Skeletal muscle tissue (tissue), 4 donors: ENCODE measurements around the gene ESX1. TPM values are rescaled to one million over a fixed set of nuclear protein-coding genes. Genes with fewer than 3 reads are reported as not detected.

ENCODE experiments used
- H3K27ac ChIP-seq: one replicate; pipeline ENCODE4 v1.7.0; 2013; ENCODE audit warnings: mild to moderate bottlenecking, low read depth, low read length, inconsistent platforms
- H3K27me3 ChIP-seq, 3 donors: one replicate each; pipeline ENCODE4 v1.7.0; 2013; ENCODE audit warnings: low read length in 3 of 3; ENCODE audit not compliant: control insufficient read depth in 3 of 3, insufficient read depth in 3 of 3
- H3K36me3 ChIP-seq, 3 donors: one replicate each; pipeline ENCODE4 v1.7.0; 2013; ENCODE audit warnings: low read length in 3 of 3; ENCODE audit not compliant: control insufficient read depth in 3 of 3, insufficient read depth in 3 of 3
- H3K4me1 ChIP-seq, 3 donors: one replicate each; pipeline ENCODE4 v1.7.0; 2013; ENCODE audit warnings: low read length in 3 of 3, mild to moderate bottlenecking in 3 of 3; ENCODE audit not compliant: control insufficient read depth in 3 of 3, insufficient read depth in 3 of 3
- H3K4me3 ChIP-seq, 3 donors: one replicate each; pipeline ENCODE4 v1.7.0; 2013; ENCODE audit warnings: low read length in 3 of 3
- H3K9ac ChIP-seq, 3 donors: one replicate each; pipeline ENCODE4 v1.7.0; 2013; ENCODE audit warnings: low read length in 3 of 3, mild to moderate bottlenecking in 3 of 3, moderate library complexity in 2 of 3, low read depth in 1 of 3
- H3K9me3 ChIP-seq, 3 donors: one replicate each; pipeline ENCODE4 v1.7.0; 2013; ENCODE audit warnings: low read length in 3 of 3; ENCODE audit not compliant: control insufficient read depth in 3 of 3
- total RNA-seq: library from RNA; depleted of rRNA; stranded (reverse); fragments of >200 nt; gene quantifications from one replicate; pipeline ENCODE4 v1.2.3, GENCODE V29; 2014
- donor health status: Osteomylitis.

Gene ESX1
- not detected for total RNA-seq

DNA sequence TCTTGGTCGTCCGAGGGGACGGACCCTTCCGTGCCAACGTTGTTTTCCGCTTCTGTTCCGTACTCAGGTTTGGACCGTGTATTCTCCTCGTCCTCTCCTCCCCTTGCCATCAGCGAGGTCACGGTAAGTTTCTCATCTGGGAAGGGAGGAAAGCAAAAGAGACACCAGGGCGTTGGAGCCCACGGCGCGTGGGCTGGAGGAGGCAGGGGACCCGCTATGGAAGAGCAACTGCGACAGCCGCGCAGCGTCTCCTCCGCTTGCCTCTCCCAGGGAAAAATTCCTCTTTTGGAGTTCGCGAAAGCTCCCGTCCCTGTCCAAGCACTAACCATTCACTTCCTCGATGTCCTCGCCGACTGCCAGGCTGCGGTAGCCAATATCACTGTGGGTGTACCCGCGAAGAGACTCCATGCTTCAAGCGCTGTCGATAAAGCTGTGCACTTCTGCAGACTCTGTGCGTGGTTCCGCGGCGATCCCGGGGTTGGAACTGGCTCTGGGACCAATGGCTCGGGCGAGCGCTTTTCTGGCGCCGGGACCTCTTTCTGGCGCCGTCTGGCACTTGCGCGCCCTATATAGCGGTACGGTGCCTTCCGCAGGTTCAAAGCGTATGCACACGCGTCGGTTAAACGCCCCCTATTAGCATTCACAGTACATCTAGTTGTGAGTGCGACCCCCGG, at the start of gene ESX1:
ESX1 (minus strand) TSS at position 492 of the 674 bp plus-strand sequence; CDS start at position 408, 84 bp downstream.
- Histone ChIP-seq H3K36me3 (no peaks in the 10 kb centered on the region), H3K27me3 (peaks cover 9 to 45% (median 20%) of the 10 kb centered on the region in 3 donors), H3K4me3 (peak within 1 kb of the TSS in 2 of 3 donors; percentile 17 to 22), H3K27ac (no peak within 1 kb of the TSS), H3K9me3 (no peaks in the 10 kb centered on the region), H3K4me1 (peaks cover 2 to 7% (median 3%) of the 10 kb centered on the region in 3 donors), H3K9ac (no peak within 1 kb of the TSS)

DNA sequence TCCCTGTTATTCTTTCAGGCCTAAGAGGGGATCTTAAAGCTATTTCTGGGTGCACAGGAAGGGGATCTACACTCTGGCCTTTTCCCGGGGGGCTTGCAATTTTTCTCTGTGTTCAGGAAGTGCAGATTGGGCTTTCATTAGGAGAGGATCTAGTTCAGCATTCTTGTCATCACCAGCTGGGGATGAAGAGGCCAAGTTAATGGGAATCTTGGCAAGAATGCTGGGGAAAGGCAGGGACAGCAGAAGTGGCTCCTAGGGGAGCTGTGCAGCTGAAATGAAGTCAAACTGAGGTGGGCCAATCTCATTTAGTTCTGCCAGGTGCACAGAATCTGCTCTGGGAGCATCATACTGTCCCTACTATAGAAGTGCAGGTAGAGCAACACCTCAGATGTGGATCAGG, 40.9 kb upstream of the ESX1 start:
- H3K4me3 ChIP-seq, result no peak overlapping the region
- peaks cover 0 to 2% (median 0%) of the 10 kb centered on the region in 3 donors for H3K27me3 ChIP-seq
- no peak overlapping the region for H3K9ac ChIP-seq
- no peaks in the 10 kb centered on the region for H3K4me1 ChIP-seq
- no peaks in the 10 kb centered on the region for H3K9me3 ChIP-seq
- H3K27ac ChIP-seq, result no peak overlapping the region
- H3K36me3 ChIP-seq, result no peaks in the 10 kb centered on the region

DNA sequence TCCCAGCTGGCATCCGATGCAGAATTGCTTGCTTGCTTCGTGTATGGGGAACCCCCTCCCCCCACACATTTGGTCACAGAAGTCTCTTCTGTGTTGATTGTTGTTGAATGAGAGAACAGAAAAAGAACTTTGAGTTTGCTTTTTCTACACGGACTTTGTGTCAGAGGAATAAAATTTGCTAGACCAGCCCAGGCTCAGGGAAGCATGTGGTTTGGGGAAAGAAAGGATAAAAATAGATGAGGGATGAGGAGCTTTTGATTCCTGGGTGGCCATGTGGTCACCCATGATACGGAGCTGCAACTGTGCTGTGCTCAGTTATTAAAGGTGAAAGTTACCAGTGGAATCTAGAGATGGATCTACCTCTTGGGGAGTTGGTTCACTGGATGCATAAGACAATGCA, 34.2 kb upstream of the ESX1 start:
- Histone ChIP-seq H3K36me3 (no peaks in the 10 kb centered on the region), H3K27me3 (no peaks in the 10 kb centered on the region), H3K9ac (no peak overlapping the region), H3K4me1 (no peaks in the 10 kb centered on the region), H3K4me3 (no peak overlapping the region), H3K9me3 (no peaks in the 10 kb centered on the region), H3K27ac (no peak overlapping the region)

DNA sequence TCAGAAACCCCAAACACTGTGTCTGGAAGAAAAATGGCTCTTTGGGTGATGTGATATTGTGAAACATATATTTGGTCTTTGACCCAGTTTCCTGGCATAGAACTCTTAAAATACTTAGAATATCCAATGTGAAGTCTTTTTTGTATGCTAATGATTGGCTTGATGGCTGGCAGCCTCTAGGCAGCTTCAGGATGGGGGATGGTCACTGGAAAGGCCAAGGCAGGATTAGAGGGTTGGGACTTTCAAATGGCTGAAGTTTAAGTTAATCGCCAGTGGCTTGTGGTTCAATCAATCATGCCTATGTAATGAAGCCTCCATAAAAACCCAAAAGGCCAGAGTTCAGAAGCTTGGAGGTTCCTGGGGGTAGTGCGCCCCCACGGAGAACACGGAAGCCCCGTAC, 33.5 kb upstream of the ESX1 start:
- Histone ChIP-seq H3K4me1 (no peaks in the 10 kb centered on the region), H3K27ac (no peak overlapping the region), H3K9ac (no peak overlapping the region), H3K27me3 (no peaks in the 10 kb centered on the region), H3K4me3 (no peak overlapping the region), H3K9me3 (no peaks in the 10 kb centered on the region), H3K36me3 (no peaks in the 10 kb centered on the region)

DNA sequence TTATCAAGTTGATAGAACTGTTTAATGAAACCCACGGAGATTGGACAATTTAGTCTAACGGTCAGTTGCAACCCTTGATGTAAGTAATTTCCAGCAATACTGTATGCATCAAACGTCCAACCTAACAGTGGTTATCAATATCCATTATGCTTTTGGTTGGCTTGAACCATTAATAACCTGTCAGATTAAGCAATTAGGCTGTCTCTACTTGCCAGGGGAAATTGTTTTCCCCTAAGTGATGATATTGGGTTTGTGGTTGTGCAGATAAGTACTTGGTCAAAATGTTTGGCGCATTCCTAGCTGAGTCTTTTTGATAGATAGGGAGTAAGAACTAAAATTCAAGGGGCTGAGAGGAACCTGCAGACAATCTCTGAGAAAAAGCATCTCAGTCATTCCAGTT, 30.5 kb upstream of the ESX1 start:
- Histone ChIP-seq H3K27ac (no peak overlapping the region), H3K9me3 (no peaks in the 10 kb centered on the region), H3K27me3 (no peaks in the 10 kb centered on the region)

DNA sequence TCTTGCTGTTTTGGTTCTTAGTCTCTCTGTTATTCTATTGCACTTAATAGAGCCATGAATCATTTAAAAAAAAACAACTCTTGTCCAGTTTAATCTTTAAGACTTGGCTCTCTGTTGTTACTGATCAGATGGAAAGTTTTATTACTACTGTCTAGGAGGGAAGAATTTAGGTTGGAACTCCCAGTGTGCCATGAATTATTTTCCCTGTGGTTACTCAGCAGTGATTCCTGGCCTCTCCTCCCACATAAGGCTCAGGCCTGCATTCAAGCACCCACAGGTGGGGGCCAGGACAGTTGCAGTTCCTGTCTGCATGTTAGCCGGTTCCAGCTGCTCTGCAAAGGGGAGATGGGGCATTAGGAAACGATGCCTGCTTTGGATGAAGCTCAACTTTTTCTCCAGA, 29.8 kb upstream of the ESX1 start:
- H3K27me3 ChIP-seq, result no peaks in the 10 kb centered on the region

More for the DNA sequence above, 30.5 kb upstream of the ESX1 start:
- Histone ChIP-seq H3K4me3 (no peak overlapping the region), H3K9ac (no peak overlapping the region), H3K36me3 (no peaks in the 10 kb centered on the region), H3K4me1 (peaks cover 0 to 6% (median 4%) of the 10 kb centered on the region in 3 donors)

DNA sequence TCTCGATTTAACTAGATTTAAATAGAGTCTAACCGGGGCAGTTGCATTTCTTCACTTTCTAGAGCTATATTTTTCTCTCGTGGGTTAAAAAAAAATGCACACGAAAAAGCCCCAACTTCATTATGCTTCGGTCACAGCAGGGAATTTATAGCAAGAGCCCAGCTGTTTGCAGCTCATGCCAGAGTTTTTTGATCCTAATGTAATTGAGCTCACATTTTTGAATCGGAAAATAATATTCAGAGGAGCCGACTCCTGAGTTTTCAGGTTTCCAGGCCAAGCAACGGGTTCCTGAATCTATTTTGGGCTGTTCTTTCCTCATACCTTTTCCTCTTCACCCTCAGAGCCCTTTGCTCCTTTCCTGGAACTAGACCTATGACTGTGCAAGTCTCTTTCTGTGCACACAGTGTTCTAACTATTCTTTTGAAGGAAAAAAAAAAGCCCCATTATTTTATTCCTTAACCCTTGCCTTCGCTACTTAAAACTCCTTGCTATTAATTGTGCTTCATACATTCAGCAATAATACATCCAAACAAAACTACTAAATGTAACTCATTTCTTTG, 27.5 kb upstream of the ESX1 start:
- Histone ChIP-seq H3K27ac (no peak overlapping the region), H3K4me1 (peaks cover 0 to 6% (median 4%) of the 10 kb centered on the region in 3 donors), H3K36me3 (no peaks in the 10 kb centered on the region), H3K4me3 (no peak overlapping the region), H3K9ac (no peak overlapping the region), H3K9me3 (no peaks in the 10 kb centered on the region), H3K27me3 (no peaks in the 10 kb centered on the region)

More for the DNA sequence above, 29.8 kb upstream of the ESX1 start:
- peaks cover 0 to 6% (median 4%) of the 10 kb centered on the region in 3 donors for H3K4me1 ChIP-seq
- H3K27ac ChIP-seq, result no peak overlapping the region
- no peak overlapping the region for H3K9ac ChIP-seq
- no peak overlapping the region for H3K4me3 ChIP-seq
- H3K36me3 ChIP-seq, result no peaks in the 10 kb centered on the region
- no peaks in the 10 kb centered on the region for H3K9me3 ChIP-seq

DNA sequence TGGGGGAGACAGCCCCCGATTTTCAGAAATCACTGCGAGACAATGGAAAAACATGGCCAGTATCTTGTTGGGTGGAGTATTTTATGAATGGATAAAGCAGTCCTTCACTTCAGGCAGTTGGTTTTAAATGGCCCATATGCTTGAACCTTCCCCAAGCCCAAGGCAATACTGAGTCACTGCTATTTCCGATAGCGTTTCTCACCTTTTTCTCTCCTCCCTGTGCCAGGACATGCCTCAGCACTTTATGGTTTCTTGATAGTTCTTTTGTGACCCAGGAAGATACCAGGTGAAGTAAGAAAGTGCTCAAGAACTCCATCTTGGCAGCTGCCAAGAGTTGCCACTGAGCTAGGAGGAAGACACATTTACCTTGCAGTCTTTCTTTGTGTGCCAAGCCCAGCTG, 26.8 kb upstream of the ESX1 start:
- Histone ChIP-seq H3K4me3 (no peak overlapping the region), H3K9me3 (no peaks in the 10 kb centered on the region), H3K4me1 (peaks cover 0 to 6% (median 4%) of the 10 kb centered on the region in 3 donors), H3K9ac (no peak overlapping the region), H3K27me3 (no peaks in the 10 kb centered on the region), H3K27ac (no peak overlapping the region), H3K36me3 (no peaks in the 10 kb centered on the region)

DNA sequence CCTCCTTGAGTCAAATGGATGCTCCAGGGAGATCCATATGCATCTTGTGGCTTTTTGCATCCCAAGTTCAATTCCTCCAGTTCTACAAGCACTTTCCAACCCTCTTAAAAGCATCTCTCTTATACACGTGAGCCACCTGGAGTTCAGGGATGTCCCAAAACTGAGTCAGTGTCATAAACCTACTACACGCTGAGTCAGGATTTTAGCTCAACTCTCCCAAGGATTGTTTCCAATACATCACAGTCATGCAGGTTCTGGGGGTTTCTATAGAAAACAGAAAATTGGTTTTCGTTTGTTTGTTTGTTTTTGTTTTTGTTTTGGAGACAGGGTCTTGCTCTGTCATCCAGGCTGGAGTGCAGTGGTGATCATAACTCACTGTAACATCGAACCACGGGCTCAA, 25.9 kb upstream of the ESX1 start:
- no peak overlapping the region for H3K9ac ChIP-seq
- H3K27ac ChIP-seq, result no peak overlapping the region
- no peaks in the 10 kb centered on the region for H3K9me3 ChIP-seq
- no peaks in the 10 kb centered on the region for H3K36me3 ChIP-seq
- H3K27me3 ChIP-seq, result no peaks in the 10 kb centered on the region
- peaks cover 0 to 6% (median 4%) of the 10 kb centered on the region in 3 donors for H3K4me1 ChIP-seq
- H3K4me3 ChIP-seq, result no peak overlapping the region

DNA sequence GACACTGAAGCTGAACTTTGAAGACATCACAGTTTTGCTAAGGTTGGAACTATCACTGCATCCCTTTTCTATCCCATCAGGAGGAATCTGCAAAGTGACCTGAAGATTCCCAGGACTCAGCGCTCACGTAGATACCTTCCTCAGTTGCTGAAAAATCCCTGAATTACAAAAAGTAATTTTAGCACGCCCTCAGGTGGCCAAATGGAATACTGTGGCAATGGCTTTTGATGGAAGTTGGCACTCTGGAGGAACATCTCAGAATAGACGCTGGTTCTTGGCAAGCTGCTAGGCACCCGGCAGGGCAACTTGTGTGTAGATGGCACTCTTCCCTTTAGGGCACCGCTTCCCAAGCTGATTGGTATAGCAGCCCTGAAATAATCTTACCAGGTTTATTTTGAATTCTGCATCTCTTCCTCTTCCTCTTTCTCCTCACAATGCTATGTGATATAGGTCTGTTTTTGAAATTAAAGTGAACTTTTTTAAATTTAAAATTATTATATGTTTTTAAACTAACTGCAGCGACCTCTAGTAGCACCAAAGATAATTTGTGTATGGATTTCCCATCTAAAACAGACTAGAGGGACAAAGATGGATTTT, 16.3 kb upstream of the ESX1 start:
- no peaks in the 10 kb centered on the region for H3K9me3 ChIP-seq
- H3K27ac ChIP-seq, result no peak overlapping the region
- peak overlapping the region in 2 of 3 donors; percentile 31 to 54 for H3K4me3 ChIP-seq
- peaks cover 0 to 2% (median 0%) of the 10 kb centered on the region in 3 donors for H3K4me1 ChIP-seq
- H3K9ac ChIP-seq, result no peak overlapping the region
- no peaks in the 10 kb centered on the region for H3K36me3 ChIP-seq
- H3K27me3 ChIP-seq, result peaks cover 0 to 6% (median 0%) of the 10 kb centered on the region in 3 donors
